GM15510 (cell line): ENCODE measurements around the gene ZNF462.

Source experiments
- POLR2A ChIP-seq: IDR thresholded peaks from 3 replicates; pipeline ENCODE4 v1.6.1; 2011; ENCODE audit warnings: borderline replicate concordance; ENCODE audit not compliant: insufficient read length; ENCODE audit errors: extremely low read depth

Gene ZNF462

GRCh38 chr9:106857811-106858470 lies 5.0 kb upstream of the ZNF462 start:
- TF ChIP-seq POLR2A = no peak

- no peak for TF ChIP-seq POLR2A
Observed at GRCh38 chr9:106859957-106860720, 2.8 kb upstream of the ZNF462 start.

- TF ChIP-seq POLR2A = no peak
Observed at GRCh38 chr9:106860721-106861639, 2.0 kb upstream of the ZNF462 start.

GRCh38 chr9:106861640-106862109 lies 1.3 kb upstream of the ZNF462 start:
- TF ChIP-seq POLR2A = no peak

GRCh38 chr9:106862110-106862820 lies 701 bp upstream of the ZNF462 start:
- no peak for TF ChIP-seq POLR2A

DNA sequence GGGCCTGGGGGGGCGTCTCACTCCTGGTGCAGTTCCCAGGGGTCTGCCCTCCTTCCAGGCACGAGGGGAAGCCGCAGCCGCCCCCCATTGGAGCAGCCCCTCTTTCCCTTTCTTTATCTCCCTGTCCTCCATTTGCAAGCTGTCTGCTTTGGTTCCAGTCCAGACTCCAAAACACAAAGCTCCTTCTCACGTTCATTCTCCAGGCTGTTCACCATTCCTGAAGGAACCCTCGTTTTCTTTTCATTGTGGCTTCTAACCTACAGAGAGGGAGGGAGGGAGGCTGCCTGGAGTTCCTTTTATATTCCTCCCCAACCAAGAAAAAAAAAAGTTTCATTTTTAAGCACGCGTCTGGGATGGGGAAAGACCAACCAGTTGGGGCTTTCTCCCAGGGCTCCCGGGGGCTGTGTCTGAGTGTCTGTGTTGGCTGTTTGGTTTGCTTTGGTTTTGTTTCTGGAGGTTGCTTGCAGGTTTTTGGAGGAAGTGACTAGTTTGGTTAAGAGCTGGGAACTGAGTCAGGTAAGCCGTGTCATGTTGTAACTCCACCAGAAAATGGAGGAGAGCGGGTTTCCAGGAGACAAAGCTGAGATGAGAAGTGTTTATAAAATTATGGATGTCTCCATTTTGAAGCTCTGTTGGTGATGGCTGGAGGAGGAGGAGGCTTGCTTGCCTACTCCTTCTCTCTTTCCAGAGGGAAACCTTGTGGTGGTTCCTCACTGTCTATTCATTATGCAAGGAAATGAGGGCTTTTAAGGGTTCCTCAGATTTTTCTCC lies 1.6 kb downstream of the ZNF462 start:
- no peak for TF ChIP-seq POLR2A

- TF ChIP-seq POLR2A = no peak
Observed at GRCh38 chr9:106866243-106866642, 3.3 kb downstream of the ZNF462 start.

GRCh38 chr9:106867286-106867685 lies 4.3 kb downstream of the ZNF462 start:
- TF ChIP-seq POLR2A = no peak

DNA sequence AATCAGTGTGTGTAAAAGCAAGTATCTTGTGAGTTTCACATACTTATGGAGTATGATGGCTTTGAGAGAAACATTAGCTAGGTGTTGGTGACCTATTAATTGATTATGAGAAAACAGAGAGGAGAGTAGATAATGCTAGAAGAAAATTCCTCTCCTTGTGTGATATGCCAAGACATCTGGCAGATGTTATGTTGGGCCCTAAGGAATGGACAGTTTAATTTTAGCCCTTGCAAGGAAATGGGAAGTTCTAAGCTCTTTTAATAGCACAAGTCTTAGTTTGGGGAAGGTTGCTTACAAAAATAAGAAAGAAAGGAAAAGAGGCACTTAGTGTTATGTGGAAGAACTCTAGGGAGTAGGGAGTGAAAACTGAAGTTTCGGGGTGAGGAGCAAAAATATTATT lies 5.1 kb downstream of the ZNF462 start:
- no peak for TF ChIP-seq POLR2A

DNA sequence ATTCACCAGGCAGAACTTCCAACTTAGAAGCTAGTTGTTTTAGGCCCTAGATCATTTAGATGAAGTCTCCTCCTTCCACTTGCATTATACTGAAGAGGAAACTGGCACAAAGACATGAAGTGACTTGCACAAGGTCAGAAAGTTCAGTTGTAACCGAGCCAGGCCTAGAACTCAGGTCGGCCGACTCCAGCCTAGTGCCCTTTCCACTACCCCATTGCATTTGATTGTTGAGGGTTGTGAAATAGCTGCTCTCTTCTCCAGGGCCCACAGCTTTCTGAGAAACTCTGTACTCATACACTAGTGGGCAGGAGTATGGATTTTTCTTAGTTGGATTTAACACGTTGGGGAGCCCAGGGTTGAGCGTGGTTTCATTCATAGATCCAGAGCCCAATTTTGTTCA lies 5.6 kb downstream of the ZNF462 start:
- no peak for TF ChIP-seq POLR2A

DNA sequence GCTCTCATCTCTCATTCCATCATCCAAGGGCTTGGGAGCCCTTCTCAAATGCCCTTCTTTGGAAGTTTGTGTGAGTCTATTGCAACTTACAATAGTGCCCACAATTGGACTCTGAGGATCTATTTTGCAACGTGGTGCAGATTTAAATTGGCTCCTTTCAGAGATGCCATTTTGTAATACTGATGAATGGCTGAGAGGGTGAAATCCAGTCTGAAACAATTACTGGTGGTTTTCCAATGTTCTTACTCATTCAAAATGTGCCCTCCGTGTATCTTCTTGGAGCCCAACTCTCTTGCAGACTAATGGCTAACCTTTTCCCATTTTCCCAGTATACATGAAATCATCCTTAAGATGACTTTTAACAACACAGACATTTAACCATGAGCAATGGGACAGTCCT lies 6.1 kb downstream of the ZNF462 start:
- TF ChIP-seq POLR2A = no peak

DNA sequence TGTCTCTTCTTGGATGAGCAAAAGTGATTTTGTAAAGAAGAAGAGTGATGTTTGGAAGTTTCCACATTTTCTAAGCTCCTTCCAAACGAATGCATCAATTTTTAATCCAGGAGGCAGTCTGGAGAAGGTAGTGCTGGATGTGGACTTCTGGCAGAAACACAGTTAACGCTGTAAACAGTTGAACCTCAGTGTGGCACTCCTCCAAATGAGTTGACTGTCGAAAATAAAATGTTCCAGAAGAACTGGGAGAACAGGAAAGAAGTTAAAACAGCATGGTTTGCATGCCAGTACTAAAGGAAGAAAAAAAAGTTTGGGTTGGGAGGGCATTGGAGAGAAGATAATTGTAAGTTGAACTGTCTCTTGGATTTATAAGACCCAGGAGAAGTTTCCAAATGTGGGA lies 6.5 kb downstream of the ZNF462 start:
- TF ChIP-seq POLR2A = no peak

DNA sequence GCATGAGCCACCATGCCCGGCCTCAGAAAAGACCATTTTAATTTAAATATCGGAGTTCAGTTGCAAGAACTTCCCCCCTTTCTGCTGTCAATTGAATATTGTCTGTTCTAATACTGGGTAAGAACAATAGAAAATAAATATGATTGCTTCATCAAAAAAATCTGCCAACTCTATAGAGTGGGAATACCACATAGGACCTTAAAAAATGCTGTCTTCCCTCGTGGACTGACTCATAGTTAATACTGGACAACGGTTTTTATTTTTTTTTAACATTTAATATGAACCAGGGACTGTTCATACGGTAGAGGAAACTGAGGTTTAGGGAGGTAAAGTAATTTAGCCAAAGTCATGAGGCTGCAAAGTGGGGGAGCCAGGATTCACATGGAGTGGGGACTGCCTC lies 9.7 kb downstream of the ZNF462 start:
- no peak for TF ChIP-seq POLR2A

GRCh38 chr9:106874031-106874430 lies 11.1 kb downstream of the ZNF462 start:
- no peak for TF ChIP-seq POLR2A

- TF ChIP-seq POLR2A = no peak
Observed at GRCh38 chr9:106874652-106875051, 11.7 kb downstream of the ZNF462 start.

DNA sequence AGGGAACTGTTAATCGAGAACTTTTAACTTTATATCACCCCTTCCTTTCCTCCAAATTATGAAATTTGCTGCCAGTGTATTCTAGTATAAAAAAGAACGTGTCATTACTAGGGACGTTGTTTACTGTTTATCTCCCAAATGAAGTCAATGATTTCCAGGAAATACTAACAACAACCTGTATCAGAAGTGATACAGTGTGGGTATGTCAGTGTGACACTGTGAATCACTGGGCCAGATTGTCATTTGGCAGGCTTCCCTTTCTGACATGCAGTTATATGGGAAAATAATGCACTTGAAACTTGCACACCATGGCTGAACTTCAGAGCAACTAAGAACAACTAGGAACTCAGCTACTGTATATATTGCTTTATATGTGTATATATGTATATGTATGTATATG lies 12.6 kb downstream of the ZNF462 start:
- TF ChIP-seq POLR2A = no peak
